CD4-positive, alpha-beta T cell (primary cell): ENCODE data around the gene RASA1. TPM values are rescaled to one million over a fixed set of nuclear protein-coding genes. Genes with fewer than 3 reads are reported as not detected.

ENCODE experiments used
- ATAC-seq: fragments of 200-7000 bp; cut with Tn5 transposase; one replicate; pipeline ENCODE4 v1.10.0; 2022; ENCODE audit warnings: mild to moderate bottlenecking; ENCODE audit not compliant: poor library complexity
- CTCF ChIA-PET: fragments of 350-600 bp; sonication (Branson Sonifier 250); formaldehyde crosslinking; loops from one replicate; lab custom pipeline; 2021; ENCODE audit warnings: antibody characterized with exemption, inconsistent platforms; lab: Charles Lee
- POLR2A ChIA-PET: fragments of 350-600 bp; sonication (Branson Sonifier 250); formaldehyde crosslinking; loops from one replicate; lab custom pipeline; 2021; ENCODE audit warnings: antibody characterized with exemption, inconsistent platforms; lab: Charles Lee
- DNase-seq, 14 experiments: peaks; one replicate each; pipeline ENCODE4 v3.0.0-alpha.2; 2013 to 2020; ENCODE audit warnings: mixed read lengths in 2 of 14
- H3K27ac ChIP-seq, 2 donors: one replicate each; pipeline versions ENCODE4 v1.5.1 to v1.7.0; 2013; ENCODE audit warnings: low read length in 2 of 2, low read depth in 1 of 2, mild to moderate bottlenecking in 1 of 2
- H3K27me3 ChIP-seq, 2 experiments: 1 replicate in 1 of 2; 2 replicates in 1 of 2; pipeline versions ENCODE4 v1.6.1 to v1.7.0; 2013; ENCODE audit warnings: low read length in 2 of 2, control low read depth in 1 of 2, mild to moderate bottlenecking in 1 of 2, moderate library complexity in 1 of 2; ENCODE audit not compliant: insufficient read depth in 2 of 2, control insufficient read depth in 1 of 2
- H3K36me3 ChIP-seq: one replicate; pipeline ENCODE4 v1.6.1; 2013; ENCODE audit warnings: low read length, control low read depth; ENCODE audit not compliant: insufficient read depth
- H3K4me1 ChIP-seq: one replicate; pipeline ENCODE4 v1.6.1; 2013; ENCODE audit warnings: low read length, control low read depth; ENCODE audit not compliant: insufficient read depth
- H3K4me3 ChIP-seq: one replicate; pipeline ENCODE4 v1.5.1; 2013; ENCODE audit warnings: mild to moderate bottlenecking, low read length, moderate library complexity
- H3K9me3 ChIP-seq, 2 experiments: 1 replicate in 1 of 2; 2 replicates in 1 of 2; pipeline versions ENCODE4 v1.6.1 to v1.7.0; 2013; ENCODE audit warnings: low read length in 2 of 2, mild to moderate bottlenecking in 2 of 2, control low read depth in 1 of 2, moderate library complexity in 1 of 2; ENCODE audit not compliant: control insufficient read depth in 1 of 2, insufficient read depth in 1 of 2
- H3K27ac Mint-ChIP-seq: one replicate; pipeline ENCODE4 v1.8.0; 2020; ENCODE audit warnings: mixed read lengths
- H3K27me3 Mint-ChIP-seq: one replicate; pipeline ENCODE4 v1.8.0; 2021; ENCODE audit warnings: mixed read lengths
- H3K36me3 Mint-ChIP-seq: one replicate; pipeline ENCODE4 v1.8.0; 2021; ENCODE audit warnings: low read depth, mixed read lengths
- H3K4me1 Mint-ChIP-seq: one replicate; pipeline ENCODE4 v1.8.0; 2021; ENCODE audit warnings: low read depth, mixed read lengths
- H3K4me3 Mint-ChIP-seq: one replicate; pipeline ENCODE4 v1.8.0; 2020; ENCODE audit warnings: mild to moderate bottlenecking, mixed read lengths
- H3K9me3 Mint-ChIP-seq: one replicate; pipeline ENCODE4 v1.8.0; 2020; ENCODE audit warnings: mixed read lengths
- intact Hi-C, 2 experiments: fragments of 100-400 bp; cut with DNase I in 1 of 2; cut with micrococcal nuclease in 1 of 2; formaldehyde crosslinking; loops; one replicate each; pipeline versions ENCODE4 v1.15.1 to v1.9.0; 2023 to 2025; cut with DNase I, micrococcal nuclease
- total RNA-seq, 174 experiments: library from RNA in 2 of 174; stranded (reverse) in 2 of 174; gene quantifications; one replicate each; pipeline ENCODE4 v1.2.3 and lab custom pipeline; 2021 to 2026
- TF ChIP-seq, protein P1 (sequence below): fragments of 200-600 bp; IDR thresholded peaks from one replicate; pipeline ENCODE4 v1.8.0; 2022; ENCODE audit warnings: antibody characterized with exemption, mild to moderate bottlenecking

Gene RASA1
- total RNA-seq, 2 experiments from 2014 or later: 15.1 to 15.4 TPM

DNA sequence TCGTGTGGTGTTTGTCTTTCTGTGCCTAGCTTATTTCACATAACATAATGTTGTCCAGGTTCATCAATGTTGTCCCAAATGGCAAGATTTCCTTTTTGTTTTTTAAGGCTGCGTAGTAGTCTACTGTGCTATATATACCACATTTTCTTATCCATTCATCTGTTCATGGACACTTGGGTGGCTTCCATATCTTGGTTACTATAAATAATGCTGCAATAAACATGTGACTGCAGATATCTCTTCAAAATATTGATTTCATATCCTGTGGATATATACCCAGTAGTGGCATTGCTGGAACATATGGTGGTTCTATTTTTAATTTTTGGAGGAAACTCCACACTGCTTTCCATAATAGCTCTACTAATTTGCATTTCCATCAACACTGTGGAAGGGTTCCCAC, 170.5 kb downstream of the RASA1 start:
- no peak for DNase-seq
- Mint-ChIP-seq H3K9me3 (no peaks in the 10 kb centered on the region), H3K4me3 (no peak overlapping the region), H3K4me1 (no peaks in the 10 kb centered on the region), H3K27me3 (peaks cover 16% of the 10 kb centered on the region), H3K36me3 (no peaks in the 10 kb centered on the region), H3K27ac (no peak overlapping the region)
- TF ChIP-seq, protein P1, sequence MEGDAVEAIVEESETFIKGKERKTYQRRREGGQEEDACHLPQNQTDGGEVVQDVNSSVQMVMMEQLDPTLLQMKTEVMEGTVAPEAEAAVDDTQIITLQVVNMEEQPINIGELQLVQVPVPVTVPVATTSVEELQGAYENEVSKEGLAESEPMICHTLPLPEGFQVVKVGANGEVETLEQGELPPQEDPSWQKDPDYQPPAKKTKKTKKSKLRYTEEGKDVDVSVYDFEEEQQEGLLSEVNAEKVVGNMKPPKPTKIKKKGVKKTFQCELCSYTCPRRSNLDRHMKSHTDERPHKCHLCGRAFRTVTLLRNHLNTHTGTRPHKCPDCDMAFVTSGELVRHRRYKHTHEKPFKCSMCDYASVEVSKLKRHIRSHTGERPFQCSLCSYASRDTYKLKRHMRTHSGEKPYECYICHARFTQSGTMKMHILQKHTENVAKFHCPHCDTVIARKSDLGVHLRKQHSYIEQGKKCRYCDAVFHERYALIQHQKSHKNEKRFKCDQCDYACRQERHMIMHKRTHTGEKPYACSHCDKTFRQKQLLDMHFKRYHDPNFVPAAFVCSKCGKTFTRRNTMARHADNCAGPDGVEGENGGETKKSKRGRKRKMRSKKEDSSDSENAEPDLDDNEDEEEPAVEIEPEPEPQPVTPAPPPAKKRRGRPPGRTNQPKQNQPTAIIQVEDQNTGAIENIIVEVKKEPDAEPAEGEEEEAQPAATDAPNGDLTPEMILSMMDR: no peak
- no peak overlapping the region for H3K27ac ChIP-seq
- POLR2A ChIA-PET: no interaction called here
- intact Hi-C loops: no loop called here
- CTCF ChIA-PET: no interaction called here
- H3K36me3 ChIP-seq: no peaks in the 10 kb centered on the region
- H3K9me3 ChIP-seq: peaks cover 0 to 3% of the 10 kb centered on the region in 2 experiments
- no peak overlapping the region for H3K4me3 ChIP-seq
- peaks cover 4% of the 10 kb centered on the region for H3K4me1 ChIP-seq
- no peak for ATAC-seq
- H3K27me3 ChIP-seq: peaks cover 0 to 3% of the 10 kb centered on the region in 2 experiments

Other genes with a start within 250 kb of the RASA1 start
- 100 to 1,000 TPM; 309 to 311 TPM for gene CCNH, start 145.0 kb downstream of the RASA1 start, total RNA-seq